ENCODE results near the gene TNRC18. TPM values are rescaled to one million over a fixed set of nuclear protein-coding genes. Genes with fewer than 3 reads are reported as not detected.
"Not testable (repeated sequence)": the region's sequence is repeated elsewhere in the genome, so short reads cannot be mapped to it uniquely, and the experiment has no call there.

TNRC18 gene
- total RNA-seq, 2 experiments from 2014 or later, result 37.3 to 40.4 TPM

GRCh38 chr7:5323800-5324781, 99.5 kb downstream of the TNRC18 start:
- Mint-ChIP-seq H3K9me3 (peaks cover 11% of the 10 kb centered on the region), H3K36me3 (peaks cover 37% of the 10 kb centered on the region)
- H3K4me1 Mint-ChIP-seq (ENCODE audit: low read depth); DNase-seq; H3K4me3 Mint-ChIP-seq; CTCF ChIA-PET; POLR2A ChIA-PET; intact Hi-C loops (cut with micrococcal nuclease); H3K27ac Mint-ChIP-seq; H3K27me3 Mint-ChIP-seq: not testable (repeated sequence)

- H3K36me3 Mint-ChIP-seq, result peaks cover 49% of the 10 kb centered on the region
- no peaks in the 10 kb centered on the region for H3K27me3 Mint-ChIP-seq
- ChIA-PET CTCF (no interaction called here), POLR2A (no interaction called here)
- H3K4me3 Mint-ChIP-seq, result no peak overlapping the region
- intact Hi-C loops (cut with micrococcal nuclease), result no loop called here
- peaks cover 21% of the 10 kb centered on the region for H3K9me3 Mint-ChIP-seq
- no peak for DNase-seq
- no peaks in the 10 kb centered on the region for H3K4me1 Mint-ChIP-seq (ENCODE audit: low read depth)
- no peak overlapping the region for H3K27ac Mint-ChIP-seq
These were observed 100.8 kb downstream of the TNRC18 start for GRCh38 chr7:5322621-5323410.

- ChIA-PET CTCF (no interaction called here), POLR2A (no interaction called here)
These were observed 102.7 kb downstream of the TNRC18 start for GRCh38 chr7:5320802-5321396.

GRCh38 chr7:5320391-5320790, 103.2 kb downstream of the TNRC18 start:
- intact Hi-C loops (cut with micrococcal nuclease), result no loop called here
- ChIA-PET CTCF (no interaction called here), POLR2A (no interaction called here)
- Mint-ChIP-seq H3K27ac (no peak overlapping the region), H3K27me3 (no peaks in the 10 kb centered on the region), H3K9me3 (peaks cover 21% of the 10 kb centered on the region), H3K4me3 (no peak overlapping the region), H3K36me3 (peaks cover 50% of the 10 kb centered on the region), H3K4me1 (ENCODE audit: low read depth) (no peaks in the 10 kb centered on the region)
- DNase-seq, result no peak

More at GRCh38 chr7:5320802-5321396, 102.7 kb downstream of the TNRC18 start:
- intact Hi-C loops (cut with micrococcal nuclease), result no loop called here
- H3K27me3 Mint-ChIP-seq, result no peaks in the 10 kb centered on the region
- DNase-seq, result no peak
- H3K27ac Mint-ChIP-seq, result no peak overlapping the region
- H3K9me3 Mint-ChIP-seq, result peaks cover 21% of the 10 kb centered on the region
- peaks cover 48% of the 10 kb centered on the region for H3K36me3 Mint-ChIP-seq
- no peak overlapping the region for H3K4me3 Mint-ChIP-seq
- H3K4me1 Mint-ChIP-seq (ENCODE audit: low read depth), result no peaks in the 10 kb centered on the region

GRCh38 chr7:5318613-5319012, 105.0 kb downstream of the TNRC18 start:
- H3K9me3 Mint-ChIP-seq, result peaks cover 21% of the 10 kb centered on the region
- H3K27ac Mint-ChIP-seq; H3K27me3 Mint-ChIP-seq; POLR2A ChIA-PET; intact Hi-C loops (cut with micrococcal nuclease); H3K4me1 Mint-ChIP-seq (ENCODE audit: low read depth); H3K4me3 Mint-ChIP-seq; CTCF ChIA-PET; DNase-seq: not testable (repeated sequence)
- H3K36me3 Mint-ChIP-seq, result peaks cover 45% of the 10 kb centered on the region

GRCh38 chr7:5315761-5316160, 107.9 kb downstream of the TNRC18 start:
- Mint-ChIP-seq H3K27me3 (no peaks in the 10 kb centered on the region), H3K27ac (no peak overlapping the region), H3K4me1 (ENCODE audit: low read depth) (no peaks in the 10 kb centered on the region), H3K4me3 (no peak overlapping the region), H3K36me3 (peaks cover 44% of the 10 kb centered on the region), H3K9me3 (peaks cover 21% of the 10 kb centered on the region)
- intact Hi-C loops (cut with micrococcal nuclease), result no loop called here
- no peak for DNase-seq
- ChIA-PET POLR2A (no interaction called here), CTCF (no interaction called here)

GRCh38 chr7:5314864-5315263, 108.8 kb downstream of the TNRC18 start:
- no peak overlapping the region for H3K27ac Mint-ChIP-seq
- H3K9me3 Mint-ChIP-seq, result peaks cover 18% of the 10 kb centered on the region
- no peaks in the 10 kb centered on the region for H3K4me1 Mint-ChIP-seq (ENCODE audit: low read depth)
- intact Hi-C loops (cut with micrococcal nuclease), result no loop called here
- POLR2A ChIA-PET, result no interaction called here
- H3K36me3 Mint-ChIP-seq, result peaks cover 38% of the 10 kb centered on the region
- CTCF ChIA-PET, result no interaction called here
- no peak for DNase-seq
- H3K27me3 Mint-ChIP-seq, result no peaks in the 10 kb centered on the region
- no peak overlapping the region for H3K4me3 Mint-ChIP-seq

- H3K27ac Mint-ChIP-seq; H3K9me3 Mint-ChIP-seq; CTCF ChIA-PET; intact Hi-C loops (cut with micrococcal nuclease); H3K27me3 Mint-ChIP-seq; DNase-seq; H3K4me1 Mint-ChIP-seq (ENCODE audit: low read depth); H3K4me3 Mint-ChIP-seq: not testable (repeated sequence)
- peaks cover 27% of the 10 kb centered on the region for H3K36me3 Mint-ChIP-seq
- POLR2A ChIA-PET, result interaction anchor here (0.7 kb wide), 1 partner anchor 42 kb away, joined by 4 read pairs; no protein-coding TSS in a partner anchor
These were observed 110.4 kb downstream of the TNRC18 start for GRCh38 chr7:5313076-5313885.

- H3K9me3 Mint-ChIP-seq; intact Hi-C loops (cut with micrococcal nuclease); H3K4me3 Mint-ChIP-seq; H3K4me1 Mint-ChIP-seq (ENCODE audit: low read depth); H3K27me3 Mint-ChIP-seq; DNase-seq; POLR2A ChIA-PET; CTCF ChIA-PET; H3K27ac Mint-ChIP-seq: not testable (repeated sequence)
- H3K36me3 Mint-ChIP-seq, result peaks cover 24% of the 10 kb centered on the region
These were observed 111.2 kb downstream of the TNRC18 start for GRCh38 chr7:5312276-5313070.

GRCh38 chr7:5310822-5311405, 112.7 kb downstream of the TNRC18 start:
- Mint-ChIP-seq H3K27ac (no peak overlapping the region), H3K27me3 (no peaks in the 10 kb centered on the region), H3K9me3 (no peaks in the 10 kb centered on the region), H3K4me1 (ENCODE audit: low read depth) (no peaks in the 10 kb centered on the region), H3K36me3 (peaks cover 19% of the 10 kb centered on the region), H3K4me3 (no peak overlapping the region)
- POLR2A ChIA-PET, result no interaction called here
- DNase-seq, result no peak
- CTCF ChIA-PET, result no interaction called here
- intact Hi-C loops (cut with micrococcal nuclease), result no loop called here

GRCh38 chr7:5309146-5309545, 114.5 kb downstream of the TNRC18 start:
- Mint-ChIP-seq H3K4me1 (ENCODE audit: low read depth) (no peaks in the 10 kb centered on the region), H3K9me3 (no peaks in the 10 kb centered on the region), H3K27me3 (no peaks in the 10 kb centered on the region), H3K4me3 (no peak overlapping the region), H3K27ac (no peak overlapping the region), H3K36me3 (peaks cover 16% of the 10 kb centered on the region)
- POLR2A ChIA-PET, result no interaction called here
- CTCF ChIA-PET, result no interaction called here
- DNase-seq, result no peak
- intact Hi-C loops (cut with micrococcal nuclease), result no loop called here

Data from activated CD4-positive, alpha-beta memory T cell treated with anti-CD3 and anti-CD28 coated beads for 36 hours (primary cell).